ENCODE measurements around the gene DIS3L2.

DIS3L2 gene

DNA sequence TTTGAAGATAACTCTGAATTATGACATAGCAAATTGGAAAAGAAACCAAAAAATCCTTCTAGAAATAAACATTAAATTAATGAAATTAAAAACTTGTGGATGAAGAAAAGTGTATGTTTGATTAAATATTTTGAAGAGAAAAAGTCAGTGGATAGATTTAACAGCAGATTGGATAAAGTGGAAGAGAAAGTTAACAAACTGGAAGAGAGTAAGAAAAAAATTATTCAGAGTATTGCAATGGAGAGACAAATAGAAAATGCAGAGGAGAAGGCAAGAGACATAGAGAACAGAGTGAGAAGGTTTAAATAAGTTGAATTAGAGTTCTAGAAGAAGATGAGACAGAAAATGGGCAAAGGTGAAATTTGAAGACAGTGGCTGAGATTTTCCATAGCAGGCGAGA, 162.8 kb downstream of the DIS3L2 start:
- no peak overlapping the region for H3K4me3 ChIP-seq (ENCODE audit: low read depth, low read length)
- TF ChIP-seq CTCF (conservative IDR thresholded peaks at IDR 0.05; ENCODE audit: low read depth, low read length), result no peak
- DNase-seq (ENCODE audit: low read depth), result no peak

DNA sequence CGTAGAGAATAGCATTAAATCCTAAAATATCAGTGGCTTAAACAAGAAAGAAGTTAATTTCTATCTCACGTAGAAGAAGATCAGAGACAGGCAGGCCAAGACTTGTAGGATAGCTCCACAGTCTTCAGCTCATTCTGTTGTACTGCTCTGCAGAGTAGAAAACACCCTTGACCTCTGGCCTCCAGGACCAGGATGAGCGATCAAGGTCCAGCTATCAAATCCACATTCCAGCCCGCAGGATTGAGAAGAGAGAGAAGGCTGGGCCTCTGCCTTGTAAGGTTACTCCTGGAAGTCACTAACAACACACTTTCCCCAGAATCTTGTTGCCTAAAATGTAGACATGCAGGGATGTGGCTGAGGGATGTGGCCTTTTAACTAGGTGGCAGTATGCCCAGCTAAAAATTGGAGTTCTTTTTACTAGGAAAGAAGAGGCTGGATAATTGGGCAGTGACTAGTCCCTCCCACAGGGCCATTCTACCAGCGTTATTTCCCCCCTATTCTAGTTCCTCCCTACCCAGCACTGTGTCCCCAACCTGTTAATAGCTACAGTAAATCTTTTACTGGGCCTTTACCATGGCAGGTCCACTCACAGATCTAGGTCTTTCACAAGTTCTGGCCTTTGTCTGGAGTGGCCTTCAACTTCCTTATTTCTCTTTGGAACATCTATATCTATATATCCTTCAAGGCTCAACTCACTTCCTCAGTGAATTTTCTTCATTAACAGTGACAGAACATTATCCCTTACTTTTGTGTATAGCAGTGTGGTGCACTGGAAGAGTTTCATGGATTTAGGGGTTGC, 165.0 kb downstream of the DIS3L2 start:
- H3K4me3 ChIP-seq (ENCODE audit: low read depth, low read length), result no peak overlapping the region
- no peak for DNase-seq (ENCODE audit: low read depth)
- TF ChIP-seq CTCF (conservative IDR thresholded peaks at IDR 0.05; ENCODE audit: low read depth, low read length), result no peak

DNA sequence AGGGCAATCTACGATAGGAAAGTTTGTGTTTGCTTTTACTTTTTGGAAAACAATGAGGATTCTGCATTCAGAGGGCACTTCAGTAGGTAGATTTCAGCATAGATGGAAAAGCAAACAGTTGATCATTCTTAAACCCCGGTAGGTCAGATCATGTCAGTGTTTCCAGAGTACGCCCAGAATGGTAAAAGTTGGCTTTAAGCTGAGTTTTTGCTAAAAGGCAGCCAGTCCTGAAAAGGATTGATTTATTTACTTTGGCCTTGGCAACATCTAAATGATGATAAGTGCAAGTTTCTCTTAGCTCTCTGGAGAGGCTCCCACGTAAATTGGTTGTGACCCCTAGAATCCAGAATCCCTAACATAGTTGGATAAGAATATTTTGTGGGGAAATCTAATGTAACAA, 168.0 kb downstream of the DIS3L2 start:
- no peak for TF ChIP-seq CTCF (conservative IDR thresholded peaks at IDR 0.05; ENCODE audit: low read depth, low read length)
- no peak overlapping the region for H3K4me3 ChIP-seq (ENCODE audit: low read depth, low read length)
- DNase-seq (ENCODE audit: low read depth), result peak; percentile 46

DNA sequence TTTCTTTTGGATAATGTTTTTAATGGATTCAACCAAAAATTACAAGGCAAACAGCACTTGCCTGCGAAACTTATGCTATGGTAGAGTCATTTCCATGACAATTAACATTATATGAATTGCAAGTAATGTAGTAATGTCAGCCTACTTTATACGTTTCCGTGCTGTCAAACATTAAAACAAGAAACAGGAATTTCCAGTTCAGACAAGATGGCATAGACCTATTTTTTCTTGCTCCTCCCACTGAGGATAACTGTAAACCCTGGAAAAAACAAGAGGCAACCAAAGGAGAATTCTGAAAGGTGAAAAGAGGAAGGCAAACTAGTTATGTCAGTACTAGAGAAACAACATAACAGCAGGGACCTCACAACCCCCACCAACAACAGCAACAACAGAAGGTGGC, 170.7 kb downstream of the DIS3L2 start:
- no peak for DNase-seq (ENCODE audit: low read depth)
- no peak overlapping the region for H3K4me3 ChIP-seq (ENCODE audit: low read depth, low read length)
- no peak for TF ChIP-seq CTCF (conservative IDR thresholded peaks at IDR 0.05; ENCODE audit: low read depth, low read length)

DNA sequence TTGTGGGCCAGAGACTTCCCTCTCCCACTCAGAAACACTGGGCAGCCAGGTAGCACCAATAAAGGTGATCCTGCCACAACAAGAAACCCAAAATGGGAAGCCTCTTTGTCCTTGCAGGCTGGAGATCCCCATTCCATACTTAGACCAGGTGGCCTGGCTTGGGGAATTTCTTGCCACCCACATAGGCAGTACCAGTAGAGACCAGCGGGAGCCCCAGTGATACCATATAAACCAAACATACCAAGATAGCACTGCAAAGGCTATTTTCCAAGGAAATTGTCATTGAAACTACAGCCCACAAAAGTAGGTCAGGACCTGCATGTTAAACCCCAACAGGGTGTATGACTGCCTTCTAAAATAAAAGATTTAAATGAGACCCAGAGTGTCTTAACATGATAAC, 171.6 kb downstream of the DIS3L2 start:
- peak; percentile 18 for DNase-seq (ENCODE audit: low read depth)
- no peak overlapping the region for H3K4me3 ChIP-seq (ENCODE audit: low read depth, low read length)
- peak; percentile 45 for TF ChIP-seq CTCF (conservative IDR thresholded peaks at IDR 0.05; ENCODE audit: low read depth, low read length)

GRCh38 chr2:232134939-232135338, 173.4 kb downstream of the DIS3L2 start:
- no peak for TF ChIP-seq CTCF (conservative IDR thresholded peaks at IDR 0.05; ENCODE audit: low read depth, low read length)
- no peak overlapping the region for H3K4me3 ChIP-seq (ENCODE audit: low read depth, low read length)
- no peak for DNase-seq (ENCODE audit: low read depth)

Measured in choroid plexus epithelial cell (primary cell).